Upper lobe of right lung (tissue), 1 donor: ENCODE results near the gene HDAC9. TPM values are rescaled to one million over a fixed set of nuclear protein-coding genes. Genes with fewer than 3 reads are reported as not detected.
A peak's percentile ranks its signal among the peaks of the same experiment; 100 is the strongest.

Experiments
- ATAC-seq: fragments of 200-7000 bp; cut with Tn5 transposase; one replicate; pipeline ENCODE4 v1.9.1; 2020; ENCODE audit warnings: mild to moderate bottlenecking, moderate library complexity
- DNase-seq: peaks from one replicate; pipeline ENCODE4 v3.0.0-alpha.2; 2020
- H3K27ac ChIP-seq: fragments of 200-600 bp; one replicate; pipeline ENCODE4 v1.8.0; 2022
- H3K27me3 ChIP-seq: fragments of 200-600 bp; one replicate; pipeline ENCODE4 v1.8.0; 2022; ENCODE audit warnings: mild to moderate bottlenecking
- H3K36me3 ChIP-seq: fragments of 200-600 bp; one replicate; pipeline ENCODE4 v1.8.0; 2022
- H3K4me1 ChIP-seq: fragments of 200-600 bp; one replicate; pipeline ENCODE4 v1.8.0; 2022
- H3K4me3 ChIP-seq: fragments of 200-600 bp; one replicate; pipeline ENCODE4 v1.8.0; 2022; ENCODE audit warnings: mild to moderate bottlenecking
- H3K9me3 ChIP-seq: fragments of 200-600 bp; one replicate; pipeline ENCODE4 v1.8.0; 2022
- intact Hi-C: fragments of 100-400 bp; cut with DNase I; formaldehyde crosslinking; loops from one replicate; pipeline ENCODE4 v1.11.0; 2022
- total RNA-seq: library from RNA; stranded (reverse); fragmentation: NEBNext Ultra II Directional; extraction: Animal tissue kit (Norgen Biotek cat#: 25700); gene quantifications from one replicate; pipeline ENCODE4 v1.2.1, GENCODE V29; 2021
- TF ChIP-seq, protein P1 (sequence below): fragments of 200-600 bp; IDR thresholded peaks from one replicate; pipeline ENCODE4 v1.8.0; 2022; ENCODE audit warnings: antibody characterized with exemption
- donor health status: DM: no; HTN: yes; CAD: no; lungs with severe emphysema.

The HDAC9 gene
- total RNA-seq, 1 donor from 2014 or later, result 52.4 TPM

DNA sequence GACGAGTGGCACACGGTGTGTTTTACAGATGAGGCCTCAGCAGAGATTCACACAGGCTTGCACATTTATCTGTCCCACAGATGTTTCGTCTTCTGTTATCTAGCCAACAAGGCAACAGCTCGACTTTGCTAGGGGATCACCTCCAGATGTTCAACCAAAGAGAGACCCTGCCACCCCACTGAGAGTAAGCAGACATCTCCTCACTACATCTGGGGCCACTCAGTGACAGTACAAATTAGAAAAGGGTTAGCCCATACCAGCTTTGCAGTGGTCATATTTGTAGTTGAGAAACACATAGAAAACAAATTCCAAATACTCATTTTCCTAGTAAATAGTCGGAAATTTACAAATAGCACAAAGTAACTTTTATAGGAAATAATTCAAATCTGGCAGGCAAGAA lies 164.2 kb downstream of the HDAC9 start:
- no peak for ATAC-seq
- intact Hi-C loops, result no loop called here

GRCh38 chr7:18663321-18663720 lies 167.8 kb downstream of the HDAC9 start:
- Histone ChIP-seq H3K4me3 (no peak overlapping the region), H3K27me3 (no peaks in the 10 kb centered on the region), H3K36me3 (no peaks in the 10 kb centered on the region), H3K27ac (no peak overlapping the region), H3K9me3 (no peaks in the 10 kb centered on the region), H3K4me1 (no peaks in the 10 kb centered on the region)
- DNase-seq (peak; percentile 47), ATAC-seq (peak; percentile 44)
- TF ChIP-seq, protein P1, sequence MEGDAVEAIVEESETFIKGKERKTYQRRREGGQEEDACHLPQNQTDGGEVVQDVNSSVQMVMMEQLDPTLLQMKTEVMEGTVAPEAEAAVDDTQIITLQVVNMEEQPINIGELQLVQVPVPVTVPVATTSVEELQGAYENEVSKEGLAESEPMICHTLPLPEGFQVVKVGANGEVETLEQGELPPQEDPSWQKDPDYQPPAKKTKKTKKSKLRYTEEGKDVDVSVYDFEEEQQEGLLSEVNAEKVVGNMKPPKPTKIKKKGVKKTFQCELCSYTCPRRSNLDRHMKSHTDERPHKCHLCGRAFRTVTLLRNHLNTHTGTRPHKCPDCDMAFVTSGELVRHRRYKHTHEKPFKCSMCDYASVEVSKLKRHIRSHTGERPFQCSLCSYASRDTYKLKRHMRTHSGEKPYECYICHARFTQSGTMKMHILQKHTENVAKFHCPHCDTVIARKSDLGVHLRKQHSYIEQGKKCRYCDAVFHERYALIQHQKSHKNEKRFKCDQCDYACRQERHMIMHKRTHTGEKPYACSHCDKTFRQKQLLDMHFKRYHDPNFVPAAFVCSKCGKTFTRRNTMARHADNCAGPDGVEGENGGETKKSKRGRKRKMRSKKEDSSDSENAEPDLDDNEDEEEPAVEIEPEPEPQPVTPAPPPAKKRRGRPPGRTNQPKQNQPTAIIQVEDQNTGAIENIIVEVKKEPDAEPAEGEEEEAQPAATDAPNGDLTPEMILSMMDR, result no peak
- intact Hi-C loops, result no loop called here

More for the DNA sequence above, 164.2 kb downstream of the HDAC9 start:
- H3K4me1 ChIP-seq, result peaks cover 5% of the 10 kb centered on the region
- TF ChIP-seq, protein P1, result no peak
- H3K4me3 ChIP-seq, result no peak overlapping the region
- no peaks in the 10 kb centered on the region for H3K9me3 ChIP-seq
- no peaks in the 10 kb centered on the region for H3K36me3 ChIP-seq
- H3K27ac ChIP-seq, result no peak overlapping the region
- DNase-seq, result no peak
- H3K27me3 ChIP-seq, result no peaks in the 10 kb centered on the region

DNA sequence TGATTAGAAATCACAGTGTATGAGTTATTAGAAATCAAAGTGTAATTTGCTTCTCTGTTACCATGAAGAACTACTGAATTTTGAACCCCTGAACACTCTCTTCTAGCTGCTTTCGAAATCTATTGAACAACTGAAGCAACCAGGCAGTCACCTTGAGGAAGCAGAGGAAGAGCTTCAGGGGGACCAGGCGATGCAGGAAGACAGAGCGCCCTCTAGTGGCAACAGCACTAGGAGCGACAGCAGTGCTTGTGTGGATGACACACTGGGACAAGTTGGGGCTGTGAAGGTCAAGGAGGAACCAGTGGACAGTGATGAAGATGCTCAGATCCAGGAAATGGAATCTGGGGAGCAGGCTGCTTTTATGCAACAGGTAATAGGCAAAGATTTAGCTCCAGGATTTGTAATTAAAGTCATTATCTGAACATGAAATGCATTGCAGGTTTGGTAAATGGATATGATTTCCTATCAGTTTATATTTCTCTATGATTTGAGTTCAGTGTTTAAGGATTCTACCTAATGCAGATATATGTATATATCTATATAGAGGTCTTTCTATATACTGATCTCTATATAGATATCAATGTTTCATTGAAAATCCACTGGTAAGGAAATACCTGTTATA lies 170.7 kb downstream of the HDAC9 start:
- Histone ChIP-seq H3K4me3 (no peak overlapping the region), H3K9me3 (no peaks in the 10 kb centered on the region), H3K27ac (no peak overlapping the region), H3K36me3 (no peaks in the 10 kb centered on the region), H3K27me3 (no peaks in the 10 kb centered on the region), H3K4me1 (no peaks in the 10 kb centered on the region)
- TF ChIP-seq, protein P1, result peak; percentile 94
- intact Hi-C loops, result no loop called here
- DNase-seq (peak; percentile 83), ATAC-seq (peak; percentile 99)

DNA sequence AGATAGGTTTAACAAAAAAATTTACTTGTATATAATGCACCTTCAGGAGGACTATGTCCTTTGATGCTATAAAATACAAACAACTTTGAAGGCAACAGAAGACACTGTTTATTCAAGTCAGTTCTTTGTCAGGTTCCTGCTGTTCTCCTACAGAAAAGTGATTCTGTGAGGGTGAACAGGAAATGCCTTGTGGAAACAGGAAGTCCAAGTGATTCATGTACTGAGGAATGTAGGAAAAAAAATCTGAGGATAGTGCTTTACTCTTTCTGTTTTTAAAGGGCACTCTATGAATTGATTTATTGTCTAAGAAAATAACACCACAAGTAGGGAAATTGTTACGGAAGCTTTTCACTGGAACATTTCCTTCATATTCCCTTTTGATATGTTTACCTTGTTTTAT lies 171.9 kb downstream of the HDAC9 start:
- TF ChIP-seq, protein P1, result no peak
- Histone ChIP-seq H3K4me1 (no peaks in the 10 kb centered on the region), H3K27ac (no peak overlapping the region), H3K27me3 (no peaks in the 10 kb centered on the region), H3K9me3 (no peaks in the 10 kb centered on the region), H3K36me3 (no peaks in the 10 kb centered on the region), H3K4me3 (no peak overlapping the region)
- peak; percentile 46 for ATAC-seq
- intact Hi-C loops, result no loop called here
- DNase-seq, result no peak

- Histone ChIP-seq H3K36me3 (no peaks in the 10 kb centered on the region), H3K4me1 (no peaks in the 10 kb centered on the region), H3K9me3 (no peaks in the 10 kb centered on the region), H3K27ac (no peak overlapping the region), H3K27me3 (no peaks in the 10 kb centered on the region), H3K4me3 (no peak overlapping the region)
- ATAC-seq (no peak), DNase-seq (no peak)
- TF ChIP-seq, protein P1, result no peak
- intact Hi-C loops, result no loop called here
These were observed 175.6 kb downstream of the HDAC9 start for GRCh38 chr7:18671176-18671575.

DNA sequence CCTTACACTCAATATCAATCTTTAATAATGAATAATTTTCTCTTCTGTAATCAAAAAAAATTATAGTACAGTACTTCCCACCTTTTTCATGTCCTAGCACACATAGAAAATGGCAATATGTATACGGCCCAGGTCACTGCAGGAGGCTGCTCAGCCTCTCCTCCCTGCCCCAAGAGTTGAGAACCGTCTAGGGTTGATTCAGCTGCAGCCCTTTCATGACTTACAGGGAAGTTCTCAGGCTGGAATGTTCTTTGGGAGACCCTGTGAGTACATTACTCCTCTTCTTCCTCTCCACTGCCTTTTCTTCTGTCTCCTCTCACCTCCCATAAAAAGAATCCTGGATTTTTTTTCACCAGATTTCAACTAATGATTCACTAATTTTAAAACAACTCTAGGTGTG lies 180.0 kb downstream of the HDAC9 start:
- no peak for ATAC-seq
- DNase-seq, result no peak
- intact Hi-C loops, result no loop called here
- H3K4me3 ChIP-seq, result no peak overlapping the region
- no peaks in the 10 kb centered on the region for H3K9me3 ChIP-seq
- H3K36me3 ChIP-seq, result no peaks in the 10 kb centered on the region
- no peaks in the 10 kb centered on the region for H3K4me1 ChIP-seq
- no peak overlapping the region for H3K27ac ChIP-seq
- no peaks in the 10 kb centered on the region for H3K27me3 ChIP-seq
- TF ChIP-seq, protein P1, result no peak
